HG03025 (cell line): ENCODE results near the gene DET1.
"Not testable (repeated sequence)": the region's sequence is repeated elsewhere in the genome, so short reads cannot be mapped to it uniquely, and the experiment has no call there.

Experiments
- ATAC-seq: cut with Tn5 transposase; IDR thresholded peaks from one replicate; pipeline ENCODE4 v1.9.1; 2021; ENCODE audit warnings: mild to moderate bottlenecking, moderate library complexity; ENCODE audit not compliant: unreplicated experiment, low FRiP score

DET1 gene

DNA sequence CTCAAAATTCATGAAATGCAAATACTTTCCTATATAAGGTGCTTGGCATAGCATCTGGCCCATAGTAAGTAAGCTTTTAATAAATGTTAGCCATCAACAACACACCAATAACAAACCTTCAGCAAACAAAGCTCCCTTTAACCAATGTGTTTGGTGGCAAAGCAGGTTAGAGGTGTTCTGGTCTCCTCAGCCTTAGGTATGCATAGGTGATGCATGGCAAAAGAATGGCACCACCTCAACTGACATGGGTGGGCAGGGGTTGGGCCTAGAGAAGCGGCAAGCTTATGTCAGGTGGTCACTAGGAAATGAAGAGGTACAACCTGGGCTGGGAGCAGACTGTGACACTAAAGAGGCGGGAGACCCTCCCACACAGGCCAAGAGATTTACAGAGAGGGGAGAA lies 40.8 kb downstream of the DET1 start:
- no peak for ATAC-seq

GRCh38 chr15:88504445-88504844 lies 42.0 kb downstream of the DET1 start:
- ATAC-seq = no peak

- ATAC-seq = no peak
These were observed 47.5 kb downstream of the DET1 start for GRCh38 chr15:88498996-88499395.

- no peak for ATAC-seq
These were observed 49.2 kb downstream of the DET1 start for GRCh38 chr15:88497109-88497765.

DNA sequence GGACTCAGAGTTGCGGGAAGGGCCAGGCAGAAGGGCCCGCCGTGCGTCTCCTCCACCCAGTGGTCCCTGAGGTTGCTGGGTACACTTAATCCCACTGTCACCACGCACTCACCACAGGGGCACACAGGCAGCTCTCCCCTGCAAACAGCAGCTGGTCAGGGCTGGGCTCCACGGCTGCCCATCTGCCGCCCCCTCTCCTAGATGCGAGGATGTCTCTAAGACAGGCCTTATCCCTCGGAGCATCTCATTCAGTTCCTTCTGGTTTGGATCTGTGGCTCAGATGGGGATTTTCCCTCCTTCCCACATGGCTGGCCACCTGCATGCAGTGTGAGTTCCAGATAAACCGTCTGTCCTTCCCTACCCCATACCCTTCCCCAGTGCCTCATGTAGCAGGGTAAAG lies 52.6 kb downstream of the DET1 start:
- no peak for ATAC-seq

- no peak for ATAC-seq
These were observed 55.3 kb downstream of the DET1 start for GRCh38 chr15:88491158-88491557.

- ATAC-seq = no peak
These were observed 56.4 kb downstream of the DET1 start for GRCh38 chr15:88490036-88490435.

DNA sequence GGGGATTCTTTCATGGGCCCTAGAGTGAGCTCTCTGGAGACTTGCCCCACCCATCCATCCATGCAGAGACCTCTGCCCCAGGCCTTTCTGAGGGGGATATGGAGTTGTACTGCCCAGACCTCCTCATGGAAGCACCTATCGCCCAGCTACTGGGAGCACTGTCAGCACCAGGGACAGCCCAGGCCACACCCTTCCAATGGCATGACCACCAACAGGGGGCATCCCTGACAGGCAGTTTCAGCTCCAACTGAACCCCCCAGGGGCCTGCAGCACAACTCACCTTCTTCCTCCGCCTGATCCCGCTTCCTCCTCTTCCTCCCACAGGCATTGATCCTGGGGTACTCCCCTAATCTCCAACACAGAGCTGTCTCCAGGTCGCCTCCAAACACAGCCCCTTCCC lies 57.2 kb downstream of the DET1 start:
- ATAC-seq = no peak

- ATAC-seq = no peak
These were observed 58.5 kb downstream of the DET1 start for GRCh38 chr15:88487796-88488523.

DNA sequence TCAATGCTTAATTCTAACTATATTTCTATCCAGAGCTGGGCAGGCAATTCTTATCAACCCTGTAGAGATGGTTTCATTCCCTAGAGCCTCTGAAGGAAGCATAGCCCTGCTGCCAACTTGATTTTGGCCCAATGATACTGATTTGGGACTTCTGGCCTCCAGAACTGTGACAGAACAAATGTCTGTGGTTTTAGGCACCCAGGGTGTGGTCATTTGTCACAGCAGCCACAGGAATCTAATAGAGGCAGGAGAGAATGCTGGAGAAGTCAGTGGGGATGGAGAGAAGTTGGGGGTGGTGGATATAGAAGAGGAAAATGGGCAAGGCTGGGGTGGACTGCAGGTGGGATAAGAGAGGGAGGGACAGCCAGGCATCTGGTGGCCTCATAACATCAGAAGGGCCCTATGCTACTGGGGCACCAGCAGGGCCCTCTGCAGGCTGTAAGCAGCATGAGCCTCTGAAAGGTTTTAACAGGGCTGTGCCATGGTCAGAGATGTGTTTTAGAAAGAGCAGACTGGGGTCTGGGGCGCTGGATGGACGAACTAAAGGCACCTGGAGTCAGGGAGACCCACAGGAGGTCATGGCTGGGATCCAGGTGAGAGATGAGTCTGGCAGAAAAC lies 59.2 kb downstream of the DET1 start:
- ATAC-seq = no peak

GRCh38 chr15:88484682-88485331 lies 61.7 kb downstream of the DET1 start:
- no peak for ATAC-seq

DNA sequence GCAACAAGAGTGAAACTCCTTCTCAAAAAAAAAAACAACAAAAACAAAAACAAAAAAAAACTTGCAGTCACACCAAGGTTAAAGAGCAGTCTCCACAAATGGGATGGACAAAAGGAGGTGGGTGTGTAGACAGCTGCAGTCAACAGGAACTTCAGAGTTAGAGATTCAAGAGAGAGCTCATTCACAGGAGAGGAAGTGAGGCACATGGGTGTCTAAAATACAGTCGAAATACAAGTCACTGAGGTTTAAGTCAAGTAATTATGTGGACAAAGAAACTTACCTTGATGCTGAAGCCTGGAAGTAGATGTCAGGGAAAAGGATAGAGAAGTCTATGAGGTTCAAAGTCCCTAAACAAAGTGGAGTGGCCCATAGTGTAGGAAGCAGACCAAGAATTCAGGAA lies 64.2 kb downstream of the DET1 start:
- no peak for ATAC-seq

GRCh38 chr15:88480981-88481380 lies 65.5 kb downstream of the DET1 start:
- ATAC-seq = no peak

DNA sequence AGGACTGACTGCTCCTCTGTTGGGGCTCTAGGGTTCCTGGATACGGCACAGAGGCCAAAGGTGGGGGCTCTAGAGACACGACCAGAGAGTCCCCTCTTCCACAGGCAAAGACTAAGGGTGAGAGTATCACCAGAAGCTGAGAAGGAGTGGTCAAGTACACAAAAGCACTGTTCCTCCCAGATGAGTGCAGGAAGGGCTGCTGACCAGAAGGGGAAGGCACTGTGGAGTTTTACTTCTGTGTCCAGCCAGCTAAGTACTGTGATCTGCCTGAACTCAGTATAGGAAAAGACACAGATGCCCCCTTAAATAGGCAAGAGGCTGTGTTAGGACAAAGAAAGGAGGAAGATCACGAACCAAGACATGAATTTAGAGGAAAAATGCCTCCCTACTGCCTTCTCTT lies 67.3 kb downstream of the DET1 start:
- no peak for ATAC-seq

DNA sequence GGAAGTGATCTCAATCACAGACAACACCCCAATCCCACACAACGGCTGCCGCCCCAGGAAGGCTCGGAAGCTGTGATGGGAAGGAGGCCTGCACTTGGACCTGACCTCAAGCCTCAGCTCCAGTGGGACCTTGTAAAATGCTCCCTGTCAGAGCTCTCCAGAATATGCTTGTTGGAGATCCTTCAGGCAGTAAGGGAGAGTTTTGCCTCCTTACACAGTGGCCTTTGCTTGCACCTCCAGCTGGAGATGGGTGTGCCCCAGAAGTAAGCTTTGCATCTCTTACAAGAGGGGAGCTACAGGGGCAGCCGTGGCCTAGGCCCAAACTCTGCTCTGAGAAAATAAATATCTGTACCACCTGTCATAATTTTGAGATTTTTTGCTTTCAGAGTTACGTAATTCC lies 68.6 kb downstream of the DET1 start:
- no peak for ATAC-seq

DNA sequence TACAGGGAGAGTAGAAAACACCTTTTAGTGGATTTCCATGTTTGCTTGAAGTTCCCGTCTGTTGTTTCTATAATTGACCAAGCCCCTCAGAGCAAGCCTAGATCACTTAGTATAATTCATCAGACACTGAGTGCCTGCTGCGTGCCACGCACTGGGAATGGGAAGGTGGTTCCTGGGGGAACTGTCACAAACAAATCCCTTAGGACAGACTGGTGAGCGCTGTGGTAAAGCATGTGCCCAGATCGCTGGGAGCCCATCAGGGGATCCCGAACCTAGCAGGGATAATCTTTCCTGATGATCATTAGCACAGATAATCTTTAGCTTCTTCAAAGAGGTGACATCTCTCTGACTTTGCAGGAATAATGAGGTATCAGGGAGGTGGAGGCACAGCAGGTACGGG lies 69.4 kb downstream of the DET1 start:
- ATAC-seq = no peak

- ATAC-seq = no peak
These were observed 69.8 kb downstream of the DET1 start for GRCh38 chr15:88476635-88477060.

GRCh38 chr15:88473661-88474293 lies 72.7 kb downstream of the DET1 start:
- not testable (repeated sequence) for ATAC-seq

GRCh38 chr15:88472225-88472624 lies 74.3 kb downstream of the DET1 start:
- ATAC-seq = no peak

DNA sequence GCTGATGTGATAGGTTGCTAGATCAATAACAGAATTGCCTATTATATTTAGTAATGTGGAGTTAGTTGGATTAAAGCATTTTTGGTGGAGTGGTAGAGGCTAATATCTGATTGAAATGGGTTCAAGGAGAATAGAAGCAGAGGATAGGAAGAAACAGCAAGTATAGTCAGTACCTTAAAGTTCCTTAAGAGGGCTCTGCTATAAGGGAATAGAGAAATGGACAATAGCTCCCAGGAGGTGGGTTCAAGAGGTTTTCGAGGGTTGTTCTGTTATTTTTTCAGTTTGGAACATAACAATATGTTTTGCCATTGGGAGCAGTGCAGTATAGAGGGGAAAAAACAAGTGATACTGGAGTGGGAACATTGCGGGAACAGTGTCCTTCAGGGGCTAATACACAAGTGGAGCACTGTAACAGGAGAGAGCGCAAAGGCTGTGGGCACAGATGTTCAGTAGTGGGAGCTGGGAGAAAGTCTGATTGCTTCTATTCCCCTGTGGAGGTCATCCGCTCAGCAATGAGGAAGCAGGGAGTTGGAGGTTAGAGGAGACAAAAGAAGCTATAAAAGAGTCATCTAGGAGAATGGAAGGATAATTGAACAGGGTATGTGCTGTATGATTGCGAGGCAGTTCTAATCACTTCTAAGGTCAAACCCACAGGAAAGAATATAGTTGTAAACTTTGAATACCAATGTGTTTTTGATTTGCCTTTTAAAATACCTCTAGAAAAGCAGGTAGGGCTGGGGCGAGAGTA lies 75.7 kb downstream of the DET1 start:
- ATAC-seq = no peak
